PC-9 (cell line): ENCODE measurements around the gene STAG2.

Experiments
- EZH2 ChIP-seq: fragments of 200-600 bp; sonication (generic); IDR thresholded peaks from 2 replicates; pipeline ENCODE4 v1.8.0; 2017; ENCODE audit warnings: antibody characterized with exemption, low read depth
- TF ChIP-seq, protein P1 (sequence below): fragments of 200-600 bp; sonication (generic); conservative IDR thresholded peaks from 2 replicates; pipeline ENCODE4 v1.6.1; 2017; ENCODE audit warnings: mixed run types, antibody characterized with exemption, mild to moderate bottlenecking, moderate library complexity

DNA sequence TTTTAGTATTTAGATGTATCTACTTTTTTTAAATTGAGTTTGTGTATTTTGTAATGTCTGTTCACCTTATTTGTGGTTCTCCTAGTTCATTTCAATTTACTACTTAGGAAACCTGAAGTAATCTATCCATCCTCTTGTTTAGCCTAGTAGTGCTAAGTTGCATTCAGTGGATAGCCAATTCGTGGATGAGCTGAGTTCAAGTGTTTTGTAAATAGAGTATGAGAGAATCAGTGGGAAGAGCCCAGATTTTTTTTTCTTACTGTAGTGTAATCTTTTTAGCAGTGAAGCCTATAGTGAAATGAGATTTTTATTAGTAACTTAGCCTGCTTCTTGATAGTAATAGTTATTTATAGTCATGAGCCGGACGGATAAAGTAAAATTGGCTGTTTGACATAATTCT lies 21.7 kb downstream of the STAG2 start:
- TF ChIP-seq, protein P1, sequence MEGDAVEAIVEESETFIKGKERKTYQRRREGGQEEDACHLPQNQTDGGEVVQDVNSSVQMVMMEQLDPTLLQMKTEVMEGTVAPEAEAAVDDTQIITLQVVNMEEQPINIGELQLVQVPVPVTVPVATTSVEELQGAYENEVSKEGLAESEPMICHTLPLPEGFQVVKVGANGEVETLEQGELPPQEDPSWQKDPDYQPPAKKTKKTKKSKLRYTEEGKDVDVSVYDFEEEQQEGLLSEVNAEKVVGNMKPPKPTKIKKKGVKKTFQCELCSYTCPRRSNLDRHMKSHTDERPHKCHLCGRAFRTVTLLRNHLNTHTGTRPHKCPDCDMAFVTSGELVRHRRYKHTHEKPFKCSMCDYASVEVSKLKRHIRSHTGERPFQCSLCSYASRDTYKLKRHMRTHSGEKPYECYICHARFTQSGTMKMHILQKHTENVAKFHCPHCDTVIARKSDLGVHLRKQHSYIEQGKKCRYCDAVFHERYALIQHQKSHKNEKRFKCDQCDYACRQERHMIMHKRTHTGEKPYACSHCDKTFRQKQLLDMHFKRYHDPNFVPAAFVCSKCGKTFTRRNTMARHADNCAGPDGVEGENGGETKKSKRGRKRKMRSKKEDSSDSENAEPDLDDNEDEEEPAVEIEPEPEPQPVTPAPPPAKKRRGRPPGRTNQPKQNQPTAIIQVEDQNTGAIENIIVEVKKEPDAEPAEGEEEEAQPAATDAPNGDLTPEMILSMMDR = no peak
- TF ChIP-seq EZH2 = no peak
